GM19238 (cell line): ENCODE data around the gene RHBDD1.

Experiments
- DNase-seq: peaks from one replicate; pipeline ENCODE4 v3.0.0; 2011; ENCODE audit warnings: low spot score; ENCODE audit not compliant: insufficient read length

Gene RHBDD1

DNA sequence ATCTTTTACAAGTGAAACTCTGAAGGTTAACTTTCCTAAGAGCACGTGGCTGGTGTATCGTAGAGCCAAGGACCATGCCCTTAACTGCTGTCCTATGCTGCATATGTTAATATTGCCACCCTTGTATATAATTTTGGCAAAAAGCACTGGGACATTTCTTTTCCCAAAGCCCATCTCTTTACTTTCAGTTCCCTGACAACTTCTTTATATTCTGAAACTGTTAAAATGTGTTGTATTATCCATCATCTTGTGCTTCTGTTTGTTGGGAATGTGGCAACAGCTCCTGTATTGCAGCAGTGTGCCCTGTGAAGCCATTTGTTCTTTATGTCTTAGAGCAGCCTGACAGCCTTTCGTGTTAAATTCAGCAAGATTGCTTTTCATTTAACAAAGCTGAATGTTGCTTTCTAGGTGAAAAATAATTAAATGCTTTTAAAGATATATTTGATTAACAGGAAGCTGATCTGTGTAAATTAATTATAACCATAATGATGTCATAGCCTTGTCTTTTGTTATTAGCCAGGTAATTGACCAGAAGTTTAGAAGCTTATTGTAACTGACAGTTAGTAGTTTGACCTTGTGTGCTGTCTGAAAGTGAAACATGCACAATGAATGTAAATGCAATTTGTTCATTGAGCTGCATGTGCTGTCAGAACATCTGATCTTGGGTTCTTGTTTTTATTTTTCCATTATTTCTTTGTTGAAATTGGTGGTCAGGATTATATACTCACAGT is 9.7 kb downstream of the RHBDD1 start:
- DNase-seq: no peak

DNA sequence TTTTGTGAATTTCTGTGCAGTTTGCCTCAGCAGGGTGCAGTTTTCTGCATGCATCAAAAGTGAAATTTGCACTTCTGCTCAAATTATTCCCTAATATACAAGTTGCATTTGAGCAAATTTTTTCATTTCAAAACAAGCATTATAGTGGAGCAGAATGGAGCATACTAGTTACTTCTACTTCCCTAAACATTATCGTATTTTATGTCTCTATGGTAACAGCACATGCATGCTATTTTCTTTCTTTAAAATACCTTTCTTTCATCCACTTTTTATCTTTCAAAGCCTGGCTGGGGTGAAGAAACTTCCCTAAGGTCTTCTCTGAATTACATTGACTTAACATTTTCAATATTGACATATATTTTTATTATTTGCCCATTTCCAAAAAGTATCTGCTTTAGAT is 11.2 kb downstream of the RHBDD1 start:
- no peak for DNase-seq

DNA sequence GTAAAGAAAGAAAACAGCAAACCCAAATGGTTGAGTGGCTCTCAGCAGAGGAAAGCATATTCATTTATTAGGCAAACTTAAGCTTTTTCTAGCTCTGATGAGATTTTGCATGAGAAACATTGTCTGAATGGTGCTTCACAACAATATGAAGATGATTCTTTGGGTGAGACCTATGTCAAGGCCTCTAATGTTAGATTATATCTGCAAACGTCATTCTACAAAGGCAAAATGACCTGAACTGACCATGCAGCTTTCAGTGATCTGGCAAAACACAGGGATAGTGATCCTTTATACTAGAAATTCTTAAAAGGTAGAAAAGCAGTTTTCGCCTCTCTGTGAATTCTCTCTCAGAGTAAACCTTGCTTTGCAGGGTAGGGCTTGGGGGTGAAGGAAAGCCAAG is 11.7 kb downstream of the RHBDD1 start:
- DNase-seq: no peak

DNA sequence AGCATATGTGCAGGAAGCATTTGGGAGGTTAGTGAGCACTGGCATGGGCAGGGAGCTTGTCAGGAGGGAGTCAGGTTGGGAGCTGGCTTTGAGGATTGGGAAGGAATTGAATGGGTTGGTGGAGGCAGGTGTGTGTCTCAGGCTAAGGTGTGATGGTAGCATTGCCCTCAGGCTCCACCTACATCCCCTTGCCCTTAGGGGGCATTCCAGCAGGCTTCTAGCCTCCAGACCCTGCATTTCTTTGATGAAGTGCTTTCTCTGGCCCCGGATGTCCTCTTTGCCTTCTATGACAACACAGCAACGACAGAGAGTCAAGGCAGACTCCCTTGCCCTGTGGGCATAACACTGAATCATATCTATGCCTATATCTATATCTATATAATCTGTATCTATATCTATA is 13.5 kb downstream of the RHBDD1 start:
- DNase-seq: no peak

DNA sequence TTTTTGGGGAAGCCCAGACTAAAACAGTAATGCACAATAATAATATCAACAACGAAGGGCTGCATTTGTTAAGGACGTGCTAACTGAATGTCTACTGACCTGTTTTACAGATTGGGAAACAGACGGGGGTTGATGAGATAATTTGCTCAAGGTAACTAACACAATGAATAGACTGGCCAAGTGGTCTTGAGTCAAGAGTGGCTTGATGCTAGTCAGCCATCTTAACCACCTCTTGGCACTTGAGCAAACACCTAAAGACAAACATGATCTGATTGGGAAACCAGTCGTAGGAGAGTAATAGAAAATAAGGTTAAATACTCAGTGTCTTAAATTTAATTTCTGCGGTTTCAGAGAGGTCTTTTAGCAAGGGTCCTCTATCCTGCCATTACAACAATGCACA is 14.2 kb downstream of the RHBDD1 start:
- no peak for DNase-seq

DNA sequence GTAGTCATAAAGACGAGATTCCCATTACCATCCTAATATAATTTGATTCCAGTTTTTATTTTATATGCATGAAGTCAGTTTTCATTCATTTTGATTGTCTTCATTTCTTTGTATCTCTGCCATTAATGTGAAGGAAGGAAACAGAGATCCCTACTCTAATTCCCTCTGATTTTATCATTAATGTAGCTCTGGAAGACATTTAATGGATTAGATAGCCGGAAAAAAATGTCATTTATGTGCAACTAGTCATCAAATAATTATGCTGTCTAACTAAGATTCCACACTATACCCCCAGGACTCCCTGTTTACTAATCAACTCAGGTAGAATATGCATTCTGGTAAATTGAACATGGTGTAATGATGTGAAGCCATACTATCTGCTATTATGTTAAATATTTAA is 19.9 kb downstream of the RHBDD1 start:
- no peak for DNase-seq

DNA sequence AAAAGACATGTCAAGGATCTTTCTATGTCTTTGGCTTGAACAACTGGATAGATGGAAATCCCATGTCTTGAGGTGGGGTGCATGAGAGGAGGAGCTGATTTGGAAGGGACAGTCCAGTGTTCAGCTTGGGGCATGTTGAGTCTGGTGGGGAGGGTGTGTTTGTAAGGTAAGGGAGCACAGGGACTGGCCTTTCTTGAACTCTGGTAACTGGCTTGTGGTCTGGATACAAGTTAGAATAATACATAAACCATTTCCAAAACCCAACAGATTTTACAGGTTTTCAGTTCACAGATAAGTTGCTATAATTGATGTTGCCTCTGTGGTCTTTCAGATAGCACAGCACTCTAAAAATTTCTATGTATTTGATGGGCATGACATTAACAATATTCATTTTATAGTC is 24.2 kb downstream of the RHBDD1 start:
- no peak for DNase-seq

DNA sequence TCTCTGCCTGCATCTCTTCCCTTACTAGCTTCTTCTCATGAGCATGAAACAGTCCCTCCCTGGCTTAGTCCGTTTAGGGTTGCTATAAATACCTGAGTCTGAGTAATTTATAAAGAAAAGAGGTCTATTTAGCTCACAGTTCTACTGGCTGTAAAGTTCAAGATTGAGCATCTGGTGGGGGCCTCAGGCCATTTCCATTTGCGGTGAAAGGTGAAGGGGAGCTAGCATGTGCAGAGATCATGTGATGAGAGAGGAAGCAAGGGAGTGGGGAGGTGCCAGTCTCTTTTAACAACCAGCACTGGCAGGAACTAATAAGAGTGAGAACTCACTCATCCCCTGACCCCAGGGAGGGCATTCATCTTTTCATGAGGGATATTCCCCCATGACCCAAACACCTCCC is 26.8 kb downstream of the RHBDD1 start:
- DNase-seq: no peak

DNA sequence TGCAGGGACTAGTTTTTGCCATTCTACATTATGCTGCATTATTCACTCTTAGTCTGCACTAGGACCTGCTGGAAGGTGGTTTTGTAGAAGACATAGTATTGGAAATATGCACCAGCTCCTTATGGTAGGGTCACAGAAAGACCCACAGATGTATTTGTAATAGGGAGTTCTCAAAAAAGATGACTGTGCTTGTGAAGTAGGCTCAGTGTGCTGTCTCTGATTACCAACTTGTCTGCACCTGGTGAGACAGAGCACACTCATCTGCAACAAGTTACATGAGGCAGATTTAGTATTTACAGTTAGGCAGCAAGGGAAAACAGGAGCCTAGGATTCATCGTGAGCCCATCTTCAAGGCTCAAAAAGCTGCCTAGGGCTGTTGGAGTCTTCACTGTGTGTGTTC is 29.4 kb downstream of the RHBDD1 start:
- DNase-seq: no peak

DNA sequence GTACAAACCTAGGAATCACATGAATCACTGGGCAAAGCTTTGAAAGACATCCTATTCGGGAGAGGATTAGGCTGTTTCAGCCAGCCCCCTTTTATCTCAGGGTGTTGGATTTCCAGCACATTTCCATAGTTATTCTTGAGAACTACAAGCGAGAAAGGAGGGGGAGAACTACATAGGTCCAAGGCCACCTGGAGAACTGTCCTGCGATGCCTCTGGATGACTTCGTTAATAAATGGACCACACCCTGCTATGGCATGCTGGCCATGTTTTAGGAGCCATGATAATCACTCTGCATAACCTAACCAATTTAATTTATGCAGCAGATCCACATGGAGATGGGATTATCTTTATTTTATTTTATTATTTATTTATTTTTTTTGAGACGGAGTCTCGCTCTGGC is 29.9 kb downstream of the RHBDD1 start:
- no peak for DNase-seq

DNA sequence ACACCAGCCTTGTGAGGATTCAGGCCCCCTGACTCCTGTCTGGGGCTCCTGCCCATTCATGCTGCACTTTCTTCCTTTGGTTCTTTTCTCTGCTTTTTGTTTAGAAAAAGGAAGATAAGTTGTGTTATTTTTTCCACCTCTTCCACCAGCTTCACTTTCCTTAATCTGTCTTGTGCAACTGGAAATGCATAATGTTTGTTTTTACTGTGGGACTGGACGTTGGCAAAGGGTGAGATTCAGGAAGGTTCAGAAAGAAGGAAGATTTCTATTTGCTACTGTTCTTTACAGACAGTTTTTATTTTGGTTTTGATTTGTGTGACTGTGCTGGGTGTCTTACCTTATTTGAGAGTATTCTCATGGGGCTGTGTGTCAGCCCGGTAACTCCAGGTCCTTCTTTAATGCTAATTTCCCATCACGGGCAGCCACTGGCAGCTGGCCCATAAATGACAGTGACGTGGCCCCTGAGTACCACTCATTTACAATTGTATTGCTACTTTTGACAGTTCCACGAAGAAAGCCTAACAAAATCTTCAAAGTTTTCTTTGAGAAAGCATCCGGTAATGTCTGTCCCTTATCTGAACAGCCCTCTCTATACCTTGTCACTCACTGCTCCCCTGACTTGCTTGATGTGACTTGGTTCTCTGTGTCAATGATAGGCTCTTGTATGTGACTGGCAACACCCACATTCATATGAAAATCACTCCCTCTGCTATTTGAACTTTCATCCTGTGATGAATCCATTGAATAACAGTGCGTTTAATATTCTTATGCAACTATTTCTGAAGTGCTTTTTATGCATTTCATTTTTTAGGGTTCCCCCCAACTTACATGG is 32.7 kb downstream of the RHBDD1 start:
- DNase-seq: no peak

DNA sequence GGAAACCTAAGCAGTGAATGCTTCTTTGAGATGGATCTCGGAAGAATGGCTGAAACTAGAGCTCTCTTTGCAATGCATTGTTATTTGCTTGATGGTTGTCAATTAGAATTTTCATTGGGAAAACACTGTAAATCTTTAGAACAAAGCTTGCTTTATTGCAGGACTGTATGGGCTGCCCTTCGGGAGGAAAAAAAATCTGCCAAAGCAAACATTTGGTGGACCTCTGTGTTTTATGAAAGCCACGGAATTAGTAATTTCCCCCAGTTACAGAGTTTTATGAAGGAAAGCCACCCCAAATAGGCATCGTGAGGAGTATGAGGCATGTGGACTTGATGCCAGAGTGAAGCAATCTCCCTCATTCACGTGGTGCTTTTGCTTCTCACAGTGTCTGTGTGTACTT is 33.5 kb downstream of the RHBDD1 start:
- no peak for DNase-seq

DNA sequence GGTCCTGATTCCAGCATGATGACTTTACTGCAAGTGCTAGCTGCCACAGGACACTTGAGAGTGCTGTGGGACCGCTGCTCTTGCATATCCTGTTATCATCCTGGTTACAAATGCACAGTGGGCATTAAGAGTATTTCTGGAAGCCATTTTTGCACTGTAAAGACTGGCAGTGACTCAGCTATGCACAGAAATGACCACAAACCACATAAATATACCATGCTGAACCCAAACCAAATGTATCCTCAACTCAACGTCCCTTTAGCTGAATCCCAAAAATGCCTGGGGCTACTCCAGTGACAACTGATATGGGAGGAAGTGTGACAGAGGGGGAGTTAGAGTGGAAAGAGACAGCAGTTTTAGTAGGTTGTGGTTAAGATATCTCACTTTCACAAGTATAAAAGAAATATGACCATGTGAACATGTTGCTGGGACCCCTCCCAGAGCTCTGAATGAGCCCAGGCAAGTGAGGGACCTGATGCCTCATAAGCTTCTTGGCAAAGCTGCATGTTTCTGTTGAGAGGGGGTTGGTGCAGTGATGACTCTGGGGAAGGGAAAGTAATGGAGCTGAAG is 37.3 kb downstream of the RHBDD1 start:
- DNase-seq: no peak

DNA sequence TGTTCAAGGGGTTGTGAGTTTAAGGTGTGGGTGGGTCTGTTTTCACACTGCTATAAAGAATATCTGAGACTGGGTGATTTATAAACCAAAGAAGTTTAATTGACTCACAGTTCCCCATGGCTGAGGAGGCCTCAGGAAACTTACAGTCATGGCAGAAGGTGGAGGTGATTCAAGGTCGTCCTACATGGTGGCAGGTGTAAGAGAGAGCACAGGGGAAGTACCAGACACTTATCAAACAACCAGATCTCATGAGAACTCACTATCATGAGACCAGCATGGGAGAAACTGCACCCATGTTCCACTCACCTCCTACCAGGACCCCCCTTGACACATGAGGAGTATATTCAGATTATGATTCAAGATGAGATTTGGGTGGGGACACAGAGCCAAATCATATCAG is 38.0 kb downstream of the RHBDD1 start:
- DNase-seq: no peak

DNA sequence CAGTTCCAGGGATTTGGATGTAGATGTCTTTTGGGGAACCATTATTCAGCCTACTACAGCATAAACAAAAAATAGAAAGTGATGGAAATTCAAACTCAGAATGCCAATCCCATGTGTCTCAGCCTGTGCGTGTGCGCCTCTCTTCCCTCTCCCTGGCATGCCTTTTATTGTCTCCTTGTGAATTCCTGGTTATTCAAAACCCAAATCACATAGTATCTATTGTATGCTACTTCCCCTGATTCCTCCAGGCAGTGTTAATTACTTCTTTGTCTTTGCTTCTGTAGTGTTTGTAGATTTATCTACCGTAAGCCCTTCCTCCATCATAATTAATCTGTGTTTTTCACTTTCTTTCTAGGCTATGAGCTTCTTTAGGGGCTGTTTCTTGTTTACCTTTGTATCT is 38.9 kb downstream of the RHBDD1 start:
- no peak for DNase-seq

DNA sequence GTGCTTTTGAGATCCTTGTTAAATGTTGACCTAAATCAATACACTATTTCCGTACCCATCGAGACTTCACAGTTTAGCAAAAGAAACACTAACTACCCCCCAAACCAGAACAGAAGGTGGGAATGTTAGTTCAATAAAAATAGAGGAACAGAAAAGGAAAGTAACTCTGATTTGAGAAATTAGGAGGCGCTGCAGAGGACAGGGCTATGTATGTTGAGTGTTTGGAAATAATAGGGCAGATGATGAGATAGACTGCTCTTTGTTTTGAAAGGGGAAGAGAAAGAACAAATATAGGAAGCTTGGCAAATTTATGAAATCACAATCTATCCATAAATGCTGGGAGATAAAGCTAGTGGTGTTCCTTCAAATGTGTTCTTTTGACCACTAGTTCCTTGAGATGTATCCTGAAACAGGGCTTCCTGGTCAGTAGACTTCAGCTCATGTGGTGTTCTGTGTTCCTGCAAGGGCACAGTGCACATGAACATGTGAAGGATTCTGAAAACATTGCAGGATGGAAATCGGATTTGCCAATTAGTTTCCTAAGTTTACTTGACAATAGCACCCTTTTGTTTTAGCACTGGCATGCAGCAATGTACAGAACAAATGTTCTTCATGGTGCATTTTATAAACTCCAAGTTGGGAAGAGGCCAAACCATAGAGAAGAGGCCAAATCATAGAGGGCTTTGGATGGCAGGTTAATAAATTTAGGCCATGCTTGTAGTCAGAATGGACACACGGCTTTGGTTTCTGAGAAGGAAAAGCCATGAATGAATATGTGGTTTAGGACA is 39.8 kb downstream of the RHBDD1 start:
- no peak for DNase-seq

DNA sequence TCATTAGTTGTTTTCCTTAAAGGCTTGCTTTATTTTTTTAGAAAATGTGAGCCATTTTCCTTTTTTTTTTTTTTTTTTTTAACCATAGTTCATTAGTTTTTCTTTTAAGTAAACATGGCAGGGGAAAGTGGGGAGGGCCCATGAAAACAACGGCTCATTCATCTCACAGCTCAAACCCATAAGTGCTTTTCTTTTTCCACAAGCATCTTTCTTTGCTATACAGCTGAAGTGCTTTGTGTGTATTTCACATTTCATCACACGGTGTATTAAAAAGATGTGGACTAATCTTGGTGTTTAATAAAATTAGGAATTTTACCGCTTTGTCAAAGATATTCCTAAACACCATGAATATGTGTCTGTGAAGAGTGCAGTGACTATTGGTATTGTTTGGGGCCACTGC is 41.6 kb downstream of the RHBDD1 start:
- no peak for DNase-seq

DNA sequence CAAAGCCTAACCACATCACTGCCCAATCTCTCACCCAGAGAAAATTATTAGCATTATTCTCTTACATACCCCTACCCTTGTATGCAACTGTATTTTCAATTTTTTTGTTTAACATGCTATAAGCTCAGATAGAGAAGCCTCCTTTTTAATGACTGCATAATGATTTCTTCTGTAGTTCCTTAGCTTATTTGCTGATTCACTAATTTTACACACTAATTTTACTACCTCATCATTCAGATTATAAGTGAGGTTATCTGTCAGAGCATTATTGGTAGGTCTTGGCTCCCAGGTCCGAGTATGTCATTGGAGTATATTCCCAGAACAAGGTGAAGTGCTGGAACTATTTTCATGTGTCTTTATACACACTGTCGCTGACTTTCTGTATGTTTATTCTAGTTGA is 45.4 kb downstream of the RHBDD1 start:
- no peak for DNase-seq

DNA sequence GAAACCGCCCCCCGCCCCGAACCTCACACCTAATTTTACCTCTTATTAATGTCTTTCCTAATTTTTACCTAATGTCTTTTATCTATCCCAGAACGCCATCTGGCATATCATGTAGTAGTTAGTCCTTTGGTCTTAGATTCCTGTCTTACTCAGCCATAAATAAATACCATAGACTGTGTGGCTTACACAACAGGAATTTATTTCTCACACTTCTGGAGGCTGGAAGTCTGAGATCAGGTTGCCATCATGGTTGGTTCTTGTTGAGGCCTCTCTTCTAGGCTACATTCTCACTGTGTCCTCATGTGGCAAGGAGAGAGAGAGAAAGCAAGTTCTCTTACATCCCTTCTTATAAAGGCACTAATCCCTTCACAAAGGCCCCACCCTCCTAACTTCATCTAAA is 46.8 kb downstream of the RHBDD1 start:
- no peak for DNase-seq

DNA sequence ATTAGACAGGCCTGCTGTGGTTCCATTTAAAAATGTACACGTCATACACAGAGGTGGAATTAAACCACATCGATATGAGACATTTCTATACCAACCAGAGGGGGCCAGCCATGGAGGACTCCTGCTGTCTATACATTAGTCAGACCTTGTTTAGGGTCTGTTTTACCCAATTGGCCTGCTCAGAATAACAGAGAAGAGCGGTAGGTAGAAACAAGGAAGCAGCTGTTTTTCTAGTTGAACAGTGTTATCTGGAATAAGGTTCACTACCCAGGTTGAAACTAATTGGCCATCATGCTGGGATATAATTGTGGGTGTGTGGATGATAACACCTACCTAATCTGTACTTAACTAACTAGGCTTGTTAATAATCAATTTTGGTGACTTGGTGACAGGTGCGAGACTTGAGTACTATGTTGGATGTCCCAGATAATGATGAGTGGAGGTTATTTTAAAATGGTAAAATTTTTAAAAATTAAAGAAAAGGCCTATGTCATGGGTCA is 47.5 kb downstream of the RHBDD1 start:
- DNase-seq: no peak

DNA sequence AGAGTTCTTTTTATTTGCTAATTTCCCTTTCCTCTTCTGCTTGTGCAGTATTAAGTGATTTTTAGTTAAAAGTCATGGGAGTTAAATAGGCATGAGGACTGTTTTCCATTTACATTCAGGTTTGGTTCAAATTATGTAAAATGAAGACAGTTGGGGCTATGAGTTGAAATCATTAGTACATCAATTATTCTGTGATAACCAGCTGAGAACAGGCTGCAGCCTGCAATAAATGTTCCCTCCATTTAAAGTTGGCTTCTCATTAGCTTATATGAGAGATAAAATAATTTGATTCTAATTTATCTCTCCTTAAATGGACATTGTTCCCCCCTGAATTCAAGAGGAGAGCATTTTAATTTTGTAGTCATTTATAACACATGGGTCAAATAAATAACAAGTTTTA is 48.3 kb downstream of the RHBDD1 start:
- DNase-seq: no peak
